GM21526 (cell line): ENCODE data around the gene FAF1.
"Not testable (repeated sequence)": the region's sequence is repeated elsewhere in the genome, so short reads cannot be mapped to it uniquely, and the experiment has no call there.

Source experiments
- ATAC-seq: cut with Tn5 transposase; IDR thresholded peaks from one replicate; pipeline ENCODE4 v1.9.1; 2021; ENCODE audit warnings: moderate library complexity; ENCODE audit not compliant: unreplicated experiment, low FRiP score

FAF1 gene

DNA sequence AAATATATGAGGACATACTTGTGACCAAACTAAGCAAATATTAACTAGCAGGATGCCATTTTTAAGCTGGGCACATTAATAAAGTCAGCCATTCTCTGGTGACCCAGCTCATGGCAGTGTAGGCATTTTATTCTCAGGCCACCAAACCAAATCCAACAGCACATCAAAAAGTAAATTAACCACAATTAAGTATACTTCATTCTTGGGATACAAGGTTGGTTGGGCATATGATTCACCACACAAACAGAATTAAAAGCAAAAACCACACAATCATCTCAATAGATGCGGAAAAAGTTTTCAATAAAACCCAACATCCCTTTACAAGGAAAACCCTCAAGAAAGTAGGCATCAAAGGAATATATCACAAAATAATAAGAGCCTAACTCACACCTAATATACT, 101.3 kb downstream of the FAF1 start:
- ATAC-seq: no peak

DNA sequence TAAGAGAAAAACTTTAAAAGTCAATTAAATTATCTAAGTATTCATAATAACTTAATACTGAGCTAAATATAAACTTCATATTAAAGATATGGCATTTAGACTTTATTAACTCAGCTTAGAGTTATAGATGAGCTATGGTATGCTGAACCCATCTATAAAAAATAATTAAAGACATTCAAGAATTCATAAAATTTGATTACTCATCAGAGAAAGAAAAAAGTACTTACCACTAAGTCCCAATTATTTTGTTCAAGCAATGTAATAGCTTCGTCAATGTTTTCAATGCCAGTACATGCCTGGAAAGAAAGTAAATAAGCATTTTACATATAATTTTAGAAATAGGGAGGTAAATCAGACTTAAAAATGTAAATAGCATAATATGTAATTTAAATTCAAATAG, 102.4 kb downstream of the FAF1 start:
- ATAC-seq: no peak

DNA sequence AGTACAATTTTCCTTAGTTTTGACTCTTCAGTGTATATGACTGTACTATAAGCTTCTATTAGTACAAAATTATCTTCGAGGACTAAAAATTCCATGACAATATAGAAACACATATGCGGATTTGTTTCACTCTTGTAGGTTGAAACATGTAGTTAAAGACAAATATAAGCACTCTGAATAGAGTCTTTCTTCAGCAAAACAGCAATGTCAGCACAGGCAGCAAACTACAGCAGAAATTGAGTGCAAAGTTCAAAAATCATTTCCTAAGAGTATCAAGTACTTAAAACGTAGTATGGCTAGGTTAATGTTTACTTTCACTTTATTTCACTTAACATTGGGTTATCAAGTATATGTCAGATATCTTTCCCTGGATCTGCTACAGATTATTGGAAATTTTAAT, 106.7 kb downstream of the FAF1 start:
- ATAC-seq: no peak

DNA sequence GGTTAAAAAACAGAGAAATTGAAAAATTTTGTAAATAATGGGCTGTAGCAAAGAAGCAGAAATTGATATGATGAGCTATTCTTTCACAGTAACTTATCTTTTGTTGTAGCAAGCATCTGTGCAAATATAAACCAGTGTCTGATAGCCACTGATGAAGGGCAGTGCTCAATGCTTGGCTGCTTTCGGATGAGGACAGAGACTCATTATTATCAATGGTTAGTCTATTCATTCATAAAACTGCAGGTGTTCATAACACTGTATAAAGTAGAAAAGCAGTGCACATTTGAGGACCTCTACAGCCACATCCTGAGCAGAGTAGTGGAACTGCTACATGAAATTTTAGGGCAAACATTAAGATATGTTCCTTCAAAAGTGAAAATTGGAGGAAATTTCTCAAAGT, 107.2 kb downstream of the FAF1 start:
- ATAC-seq: no peak

DNA sequence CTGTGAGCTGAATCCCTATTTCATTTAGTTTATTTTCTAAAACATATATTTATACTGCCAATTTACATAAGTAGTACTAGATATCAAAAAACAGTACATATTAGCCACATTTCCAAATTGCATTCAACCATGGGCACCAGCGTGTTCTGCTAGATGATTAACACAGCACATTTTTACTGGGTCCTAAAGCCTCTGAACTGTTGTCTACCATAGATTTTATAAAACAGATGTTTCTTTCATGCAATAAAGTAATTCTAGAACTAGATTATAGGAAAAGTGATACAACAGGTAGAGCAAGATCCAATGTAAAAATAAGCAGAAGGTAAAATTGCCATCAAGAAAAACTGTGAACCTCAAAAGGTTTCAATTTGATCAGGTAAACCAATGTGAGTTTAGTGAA, 108.6 kb downstream of the FAF1 start:
- no peak for ATAC-seq

DNA sequence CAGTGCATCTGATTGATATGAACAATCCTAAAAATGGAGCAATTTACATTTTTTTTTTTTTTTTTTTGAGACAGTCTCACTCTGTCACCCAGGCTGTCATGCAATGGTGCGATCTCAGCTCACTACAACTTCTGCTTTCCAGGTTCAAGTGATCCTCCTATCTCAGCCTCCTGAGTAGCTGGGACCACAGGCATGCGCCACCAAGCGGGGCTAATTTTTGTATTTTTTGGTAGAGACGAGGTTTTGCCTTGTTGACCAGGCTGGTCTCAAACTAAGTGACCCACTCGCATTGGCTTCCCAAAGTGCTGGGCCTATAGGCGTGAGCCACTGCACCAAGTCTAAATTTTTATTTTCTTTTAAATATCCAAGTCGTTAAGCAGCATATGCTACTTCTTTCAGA, 109.0 kb downstream of the FAF1 start:
- no peak for ATAC-seq

DNA sequence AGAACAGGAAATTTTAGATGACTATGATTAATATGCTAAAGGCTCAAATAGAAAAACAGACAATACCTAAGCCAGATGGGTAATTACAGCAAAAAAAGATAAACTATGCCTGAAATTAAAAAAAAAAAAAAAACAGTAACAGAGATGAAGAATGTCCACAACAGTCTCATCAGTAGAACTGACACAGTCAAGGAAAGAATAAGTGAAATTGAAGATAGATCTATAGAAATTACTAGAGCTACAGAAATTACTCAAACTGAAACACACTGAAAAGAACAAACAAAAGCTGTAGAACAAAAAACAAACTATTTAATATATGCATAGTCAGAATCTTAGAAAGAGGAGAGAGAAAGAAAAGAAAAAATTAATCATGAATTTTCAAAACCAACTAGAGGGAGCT, 112.8 kb downstream of the FAF1 start:
- ATAC-seq: no peak

DNA sequence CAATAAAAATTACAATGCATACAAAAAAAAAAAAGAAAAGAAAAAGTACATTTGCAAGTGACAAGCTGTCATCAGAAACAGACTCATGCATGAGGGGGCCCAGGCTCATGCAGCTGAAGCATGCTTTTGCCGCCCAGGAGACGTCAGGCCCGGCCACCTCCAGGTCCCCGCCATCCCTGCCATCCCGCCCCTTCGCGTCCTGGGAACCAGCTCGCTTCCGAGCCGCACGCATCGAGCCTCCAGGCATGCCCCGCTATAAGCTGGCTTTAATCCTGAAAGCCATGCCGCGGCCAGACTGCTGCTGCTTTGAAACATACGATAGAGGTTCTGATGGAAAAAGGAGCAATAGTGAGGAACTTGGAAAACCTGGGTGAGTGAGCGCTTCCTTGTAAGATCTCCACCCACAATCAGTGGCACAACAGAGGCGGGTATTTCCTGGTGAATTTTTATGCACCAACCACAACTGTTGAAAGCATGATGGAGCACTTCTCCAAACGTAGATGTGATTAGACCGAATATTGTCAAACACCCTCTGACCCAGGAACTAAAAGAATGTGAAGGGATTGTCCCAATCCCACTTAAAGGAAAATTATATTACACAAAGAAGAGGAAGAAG, 113.7 kb downstream of the FAF1 start:
- no peak for ATAC-seq

DNA sequence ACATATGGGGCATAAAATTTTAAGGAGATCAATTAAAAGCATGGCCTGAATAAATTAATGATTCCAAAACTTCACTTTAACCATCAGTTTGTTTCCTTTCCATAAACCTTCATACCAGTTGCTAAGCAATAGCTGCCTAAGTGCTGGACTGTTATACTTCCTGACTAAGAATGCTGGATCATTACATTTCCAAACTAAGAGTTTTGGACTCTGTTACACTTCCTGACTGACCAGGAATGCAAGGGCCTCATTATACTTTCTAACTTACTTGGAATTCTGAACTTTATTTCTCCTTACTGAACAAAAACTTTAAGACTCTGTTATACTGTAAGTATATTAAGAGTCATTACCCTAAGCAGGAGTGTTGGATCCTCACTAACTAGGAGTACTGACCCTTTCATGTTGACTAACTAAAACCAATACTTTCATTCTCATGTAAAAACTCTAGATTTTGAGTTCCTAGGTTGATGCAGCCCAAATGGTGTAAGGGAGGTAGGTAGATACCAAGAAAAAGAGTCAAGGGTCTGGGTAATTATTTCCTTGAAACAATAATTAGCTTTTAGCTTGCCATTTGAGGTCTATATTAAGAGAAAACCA, 118.2 kb downstream of the FAF1 start:
- ATAC-seq: no peak

DNA sequence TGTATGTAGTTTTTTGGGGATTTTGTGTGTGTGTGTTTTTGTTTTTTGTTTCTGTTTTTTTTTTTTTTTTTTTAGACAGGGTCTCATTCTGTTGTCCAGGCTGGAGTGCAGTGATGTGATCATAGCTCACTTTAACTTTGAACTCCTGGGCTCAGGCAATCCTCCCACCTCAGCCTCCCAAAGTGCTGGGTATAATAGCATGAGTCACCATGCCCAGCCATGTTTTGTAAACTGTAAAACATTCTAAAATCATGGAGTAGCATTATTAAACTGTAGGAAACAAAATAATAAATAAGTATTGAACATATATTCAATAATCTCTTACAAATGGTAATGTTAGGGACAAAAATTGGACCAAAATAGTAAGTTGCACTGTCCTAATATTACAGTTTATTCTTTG, 124.0 kb downstream of the FAF1 start:
- no peak for ATAC-seq

DNA sequence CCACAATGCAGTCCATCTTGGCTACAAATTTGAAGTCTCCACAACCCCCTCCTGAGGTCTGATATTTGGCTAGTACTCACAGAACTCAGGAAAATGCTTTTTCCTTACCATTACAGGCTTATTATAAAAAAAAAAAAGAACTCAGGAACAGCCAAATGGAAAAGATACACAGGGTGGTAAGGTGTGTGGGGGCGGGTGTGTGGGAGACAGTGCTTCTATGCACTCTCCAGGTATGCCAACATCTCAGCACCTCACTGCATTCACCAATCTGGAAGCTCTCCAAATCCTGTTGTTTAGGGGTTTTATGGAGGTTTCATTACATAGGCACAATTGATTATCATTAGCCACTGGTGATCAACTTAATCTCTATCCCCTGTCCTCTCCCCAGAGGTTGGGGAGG, 126.9 kb downstream of the FAF1 start:
- ATAC-seq: no peak

DNA sequence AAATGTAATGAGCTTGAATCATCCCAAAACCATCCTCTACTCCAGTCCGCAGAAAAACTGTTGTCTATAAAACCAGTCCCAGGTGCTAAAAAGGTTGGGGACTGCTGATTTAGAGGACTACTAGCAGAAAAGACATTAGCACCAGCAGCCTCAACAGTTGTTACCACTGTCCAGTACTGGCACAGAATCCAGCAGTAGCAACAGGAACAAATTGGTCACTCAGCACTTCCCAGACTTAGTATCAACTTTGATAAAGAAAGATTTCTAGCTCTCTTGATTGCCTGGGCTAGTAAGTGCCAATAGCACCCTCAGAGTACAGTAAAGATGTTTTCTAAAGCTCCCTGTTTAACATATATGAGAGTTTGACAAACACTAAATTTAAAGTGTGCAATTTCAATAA, 127.9 kb downstream of the FAF1 start:
- no peak for ATAC-seq

DNA sequence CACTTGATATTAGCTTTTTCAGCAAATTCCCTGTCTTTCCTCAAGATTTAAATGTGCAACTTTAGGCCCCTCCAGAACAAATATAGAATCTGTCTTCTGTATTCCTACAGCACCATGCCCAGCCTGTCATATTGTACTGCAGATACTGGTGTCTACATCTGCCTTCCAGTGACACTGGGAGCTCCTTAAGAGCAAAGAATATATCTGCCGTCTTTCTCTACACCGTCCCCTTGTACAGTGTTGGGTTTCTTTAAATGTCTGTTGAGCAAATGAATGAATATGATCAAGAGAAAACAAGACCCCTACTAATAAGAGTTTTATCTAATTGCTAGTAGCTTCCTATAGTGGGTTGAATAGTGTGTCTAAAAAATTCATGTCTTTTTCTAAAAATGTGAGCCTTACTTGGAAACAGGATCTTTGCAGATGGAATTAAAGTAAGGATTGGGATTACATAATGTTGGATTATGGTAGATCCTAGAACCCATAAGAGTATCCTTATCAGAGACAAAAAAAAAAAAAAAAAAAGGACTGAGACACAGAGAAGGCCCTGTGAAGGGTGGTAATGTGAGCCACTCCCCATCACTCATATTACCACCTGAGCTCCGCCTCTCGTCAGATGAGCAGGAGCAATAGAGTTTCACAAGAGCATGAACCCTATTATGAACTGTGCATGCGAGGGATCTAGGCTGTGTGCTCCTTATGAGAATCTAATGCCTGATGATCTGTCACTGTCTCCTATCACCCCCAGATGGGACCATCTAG, 128.6 kb downstream of the FAF1 start:
- ATAC-seq: no peak

DNA sequence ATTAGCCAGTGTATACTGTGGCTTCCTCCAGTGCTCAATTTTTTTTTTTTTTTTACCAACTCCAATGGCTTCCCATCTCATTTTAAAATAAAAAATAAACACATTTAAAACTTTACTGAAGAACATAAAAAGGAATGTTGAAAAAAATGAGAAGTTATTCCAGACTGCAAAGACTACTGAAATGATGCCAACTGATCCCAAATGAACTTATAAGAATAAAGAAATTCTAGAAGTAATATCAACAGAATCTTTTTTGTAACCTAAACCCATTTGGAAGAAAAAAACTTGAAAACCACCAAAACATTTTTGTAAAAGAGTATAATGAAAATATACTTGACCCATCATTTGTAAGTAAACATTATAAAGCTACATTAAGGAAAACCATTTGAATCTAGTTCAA, 129.4 kb downstream of the FAF1 start:
- ATAC-seq: no peak

DNA sequence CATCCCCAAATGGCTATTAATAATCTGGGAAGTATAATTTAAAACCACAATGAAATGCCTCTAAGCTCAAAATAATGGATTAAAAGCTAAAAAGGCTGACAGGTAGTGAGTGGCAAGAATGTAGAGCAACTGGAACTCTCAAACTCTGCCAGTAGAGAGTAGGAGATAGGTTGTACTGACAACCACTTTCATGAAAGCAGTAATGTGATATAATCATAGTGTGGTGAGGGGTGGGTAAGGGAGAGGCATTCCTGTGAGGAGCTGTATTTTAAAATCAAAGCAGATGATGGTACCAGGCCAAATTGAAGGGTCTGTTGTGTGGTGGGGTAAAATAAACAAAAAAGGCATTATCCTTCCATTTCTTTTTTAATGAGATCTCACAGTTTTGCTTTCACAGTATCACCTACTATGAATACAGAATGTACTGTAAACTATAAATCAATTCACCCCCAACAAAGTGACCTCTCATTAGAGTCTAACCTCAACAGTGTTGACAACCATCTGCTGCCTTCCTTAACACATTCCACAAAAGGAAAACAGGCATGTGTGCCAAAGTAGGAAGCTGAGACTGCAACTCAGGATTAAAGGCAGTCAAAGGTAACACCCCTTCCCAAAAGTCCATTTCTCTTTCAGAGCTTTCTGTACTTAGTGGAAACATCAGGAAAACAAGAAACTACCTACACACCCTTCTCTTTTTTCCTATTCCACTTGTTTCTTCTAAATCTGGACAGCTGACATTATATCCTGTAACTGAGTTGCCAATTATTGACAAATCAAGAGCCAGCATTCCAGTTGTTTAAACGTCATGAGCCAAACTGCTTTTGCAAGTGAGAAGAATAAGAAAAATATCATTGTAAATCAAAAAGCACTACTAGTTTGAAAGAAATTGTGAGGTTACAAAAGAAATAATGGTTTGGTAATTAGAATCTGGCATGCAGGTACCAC, 130.8 kb downstream of the FAF1 start:
- no peak for ATAC-seq

DNA sequence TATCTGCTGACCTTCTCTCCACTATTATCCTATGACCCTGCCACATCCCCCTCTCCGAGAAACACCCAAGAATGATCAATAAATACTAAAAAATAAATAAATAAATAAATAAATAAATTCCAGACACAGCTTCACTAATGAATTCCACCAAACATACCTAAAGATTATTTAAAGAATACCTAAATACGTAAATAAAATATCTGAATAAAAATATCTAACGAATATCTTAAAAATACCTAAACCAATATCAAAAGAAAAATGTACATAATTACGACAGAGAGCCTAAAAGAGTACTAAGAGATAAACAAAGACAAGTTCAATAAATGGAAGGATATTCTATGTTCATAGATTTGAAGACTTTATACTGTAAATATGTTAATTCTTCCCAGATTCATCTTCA, 132.5 kb downstream of the FAF1 start:
- ATAC-seq: no peak

DNA sequence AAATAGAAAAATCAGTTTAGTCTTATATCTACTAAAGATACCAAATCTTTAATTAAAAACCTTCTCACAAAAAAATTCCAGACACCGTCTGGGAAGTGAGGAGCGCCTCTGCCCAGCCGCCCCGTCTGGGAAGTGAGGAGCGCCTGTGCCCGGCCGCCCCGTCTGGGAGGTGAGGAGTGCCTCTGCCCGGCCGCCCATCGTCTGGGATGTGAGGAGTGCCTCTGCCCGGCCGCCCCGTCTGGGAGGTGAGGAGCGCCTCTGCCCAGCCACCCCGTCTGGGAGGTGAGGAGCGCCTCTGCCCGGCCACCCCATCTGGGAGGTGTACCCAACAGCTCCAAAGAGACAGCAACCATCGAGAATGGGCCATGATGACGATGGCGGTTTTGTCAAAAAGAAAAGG, 133.3 kb downstream of the FAF1 start:
- ATAC-seq: not testable (repeated sequence)

DNA sequence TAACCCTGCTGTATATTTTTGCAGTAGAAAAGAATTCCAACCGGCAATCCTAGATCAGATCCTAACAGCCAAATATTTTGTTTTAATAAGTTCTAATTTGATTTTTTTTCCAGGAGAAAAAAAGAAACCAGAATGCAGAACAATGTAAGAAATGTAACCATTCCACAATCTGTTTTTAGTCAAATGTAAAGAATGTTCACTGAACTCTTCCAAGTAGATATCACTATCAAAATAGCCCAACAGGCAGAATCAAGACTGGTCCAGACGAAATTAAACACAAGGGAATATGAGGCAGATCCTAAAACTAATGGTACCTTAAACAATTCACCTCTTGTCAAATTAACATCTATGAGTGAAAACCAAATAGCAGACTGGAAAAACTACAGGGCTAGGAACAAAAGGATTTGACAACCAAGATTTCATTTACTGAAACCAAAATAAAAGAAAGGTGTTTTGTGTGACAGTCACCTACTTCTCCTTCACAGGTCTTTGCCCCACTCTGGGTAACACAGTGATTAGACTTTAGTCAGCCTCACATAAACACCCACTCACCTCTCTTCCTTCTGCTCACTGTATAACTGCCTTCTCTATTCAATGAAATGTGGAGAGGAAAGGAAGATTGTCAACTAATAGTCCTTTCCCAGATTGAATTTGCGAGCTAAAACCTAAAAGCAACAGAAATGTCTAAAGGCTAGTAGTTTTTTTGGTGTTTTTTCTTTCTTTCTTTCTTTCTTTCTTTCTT, 137.9 kb downstream of the FAF1 start:
- ATAC-seq: no peak

DNA sequence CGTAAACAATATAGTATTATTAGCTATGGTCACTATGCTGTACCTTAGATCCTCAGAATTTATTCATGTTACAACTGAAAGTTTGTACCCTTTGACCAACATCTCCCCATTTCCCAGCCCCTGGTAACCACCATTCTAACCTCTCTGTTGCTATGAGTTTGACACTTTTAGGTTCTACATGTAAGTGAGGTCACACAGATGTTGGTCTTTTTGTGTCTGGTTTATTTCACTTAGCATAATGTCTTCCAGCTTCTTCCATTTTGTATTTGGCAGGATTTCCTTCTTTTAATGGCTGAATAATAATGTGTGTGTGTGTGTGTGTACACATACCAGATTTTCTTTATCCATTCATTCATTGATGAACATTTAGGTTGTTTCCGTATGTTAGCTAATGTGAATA, 139.5 kb downstream of the FAF1 start:
- ATAC-seq: no peak

DNA sequence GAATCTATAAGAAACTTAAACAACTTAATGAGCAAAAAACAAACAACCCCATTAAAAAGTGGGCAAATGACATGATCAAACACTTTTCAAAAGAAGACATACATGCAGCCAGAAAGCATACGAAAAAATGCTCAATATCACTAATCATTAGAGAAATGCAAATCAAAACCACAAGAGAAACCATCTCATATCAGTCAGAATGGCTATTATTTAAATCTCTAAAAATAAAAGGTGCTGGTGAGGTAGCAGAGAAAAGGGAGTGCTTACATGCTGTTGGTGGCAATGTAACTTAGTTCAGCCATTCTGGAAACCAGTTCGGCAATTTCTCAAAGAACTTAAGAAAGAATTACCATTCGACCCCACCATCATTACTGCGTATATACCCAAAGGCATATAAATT, 147.7 kb downstream of the FAF1 start:
- peak; percentile 72 for ATAC-seq
